H1 (cell line): Measurements from ENCODE around the gene CCSER2. TPM values are rescaled to one million over a fixed set of nuclear protein-coding genes. Genes with fewer than 3 reads are reported as not detected.

Experiments used
- CTCF ChIA-PET: fragments of 300-600 bp; sonication (Branson Sonifier 250); formaldehyde crosslinking; loops from one replicate; lab custom pipeline; 2021; ENCODE audit not compliant: partially characterized antibody; lab: Charles Lee
- POLR2A ChIA-PET: fragments of 300-600 bp; sonication (Branson Sonifier 250); formaldehyde crosslinking; loops from one replicate; lab custom pipeline; 2021; ENCODE audit warnings: inconsistent platforms; ENCODE audit not compliant: partially characterized antibody; lab: Charles Lee
- DNase-seq, 2 experiments: peaks; one replicate each; pipeline versions ENCODE4 v3.0.0 to v3.0.0-alpha.2; 2010 to 2022; ENCODE audit warnings: low spot score in 2 of 2, low read depth in 1 of 2, mixed read lengths in 1 of 2
- FAIRE-seq: peaks from 2 replicates; lab custom pipeline; 2011; peaks lifted over from hg19 to GRCh38; lab: Jason Lieb, UNC
- H2AFZ ChIP-seq: 2 replicates; pipeline ENCODE4 v1.8.1; 2012; ENCODE audit warnings: low read length, inconsistent platforms
- H2AK5ac ChIP-seq: 2 replicates; pipeline ENCODE4 v1.6.1; 2013; ENCODE audit warnings: low read depth, low read length
- H2BK120ac ChIP-seq: replicated peaks from 2 replicates; pipeline ENCODE3; 2013; ENCODE audit warnings: low read depth, low read length, inconsistent platforms
- H2BK12ac ChIP-seq: 2 replicates; pipeline ENCODE4 v1.6.1; 2013; ENCODE audit warnings: low read depth, low read length
- H2BK15ac ChIP-seq: 2 replicates; pipeline ENCODE4 v1.6.1; 2013; ENCODE audit warnings: low read length
- H2BK20ac ChIP-seq: 2 replicates; pipeline ENCODE4 v1.6.1; 2013; ENCODE audit warnings: low read length
- H2BK5ac ChIP-seq: 2 replicates; pipeline ENCODE4 v1.6.1; 2013; ENCODE audit warnings: low read depth, low read length
- H3K14ac ChIP-seq: 2 replicates; pipeline ENCODE4 v1.6.1; 2013; ENCODE audit warnings: inconsistent platforms; ENCODE audit not compliant: insufficient read length
- H3K18ac ChIP-seq: 2 replicates; pipeline ENCODE4 v1.6.1; 2013; ENCODE audit warnings: low read length; ENCODE audit errors: extremely low read depth
- H3K23ac ChIP-seq: 2 replicates; pipeline ENCODE4 v1.6.1; 2013; ENCODE audit warnings: inconsistent platforms; ENCODE audit not compliant: insufficient read length
- H3K23me2 ChIP-seq: 2 replicates; pipeline ENCODE4 v1.6.1; 2013; ENCODE audit warnings: low read depth, low read length
- H3K27ac ChIP-seq: 2 replicates; pipeline ENCODE4 v1.6.1; 2011; ENCODE audit warnings: low read depth, low read length, inconsistent platforms
- H3K27me3 ChIP-seq, 4 experiments: replicated peaks in 1 of 4; 1 replicate in 1 of 4; 2 replicates in 3 of 4; pipeline versions ENCODE4 v1.6.1 to v1.8.1; 2011 to 2013; ENCODE audit warnings: low read length in 3 of 4, mild to moderate bottlenecking in 3 of 4, inconsistent platforms in 2 of 4, mixed read lengths in 2 of 4, moderate library complexity in 1 of 4; ENCODE audit not compliant: control insufficient read depth in 3 of 4, insufficient read depth in 3 of 4; ENCODE audit errors: extremely low read depth in 1 of 4
- H3K36me3 ChIP-seq, 4 experiments: 2 replicates each; pipeline versions ENCODE4 v1.6.1 to v1.8.1; 2011 to 2013; ENCODE audit warnings: mild to moderate bottlenecking in 4 of 4, low read length in 3 of 4, moderate library complexity in 2 of 4, control low read depth in 1 of 4, inconsistent platforms in 1 of 4; ENCODE audit not compliant: insufficient read depth in 4 of 4, control insufficient read depth in 2 of 4
- H3K4ac ChIP-seq: replicated peaks from 2 replicates; pipeline ENCODE3; 2013; ENCODE audit warnings: low read length, low read depth, mixed read lengths, inconsistent platforms; ENCODE audit not compliant: insufficient read length
- H3K4me1 ChIP-seq, 4 experiments: replicated peaks in 1 of 4; 1 replicate in 1 of 4; 2 replicates in 3 of 4; pipeline versions ENCODE4 v1.6.1 to v1.8.1; 2011 to 2013; ENCODE audit warnings: low read length in 3 of 4, inconsistent platforms in 2 of 4, mixed read lengths in 1 of 4; ENCODE audit not compliant: insufficient read depth in 4 of 4, control insufficient read depth in 3 of 4
- H3K4me2 ChIP-seq, 2 experiments: 2 replicates each; pipeline versions ENCODE4 v1.6.1 to v1.8.1; 2011 to 2013; ENCODE audit warnings: low read depth in 2 of 2, low read length in 2 of 2, control low read depth in 1 of 2, inconsistent platforms in 1 of 2, mild to moderate bottlenecking in 1 of 2; ENCODE audit not compliant: insufficient read depth in 1 of 2
- H3K4me3 ChIP-seq, 4 experiments: fragments of 200-600, 300-600 bp in 1 of 4; sonication (generic), shearing (Covaris generic), sonication (Bioruptor Twin) in 1 of 4; 2 replicates each; pipeline versions ENCODE4 v1.5.1 to v1.8.1; 2011 to 2016; ENCODE audit warnings: low read length in 4 of 4, low read depth in 3 of 4, control low read depth in 2 of 4, inconsistent platforms in 2 of 4, mild to moderate bottlenecking in 2 of 4, mixed read lengths in 1 of 4, moderate library complexity in 1 of 4; ENCODE audit not compliant: insufficient read depth in 2 of 4; ENCODE audit errors: extremely low read depth in 1 of 4
- H3K56ac ChIP-seq: replicated peaks from 2 replicates; pipeline ENCODE3; 2013; ENCODE audit warnings: low read depth, mild to moderate bottlenecking, mixed read lengths, low read length, inconsistent platforms; ENCODE audit not compliant: insufficient read length
- H3K79me1 ChIP-seq: 2 replicates; pipeline ENCODE4 v1.6.1; 2013; ENCODE audit warnings: low read depth, low read length, control low read depth
- H3K79me2 ChIP-seq, 2 experiments: 2 replicates each; pipeline versions ENCODE4 v1.6.1 to v1.8.1; 2012 to 2013; ENCODE audit warnings: low read length in 2 of 2, mild to moderate bottlenecking in 2 of 2, inconsistent platforms in 1 of 2; ENCODE audit not compliant: insufficient read depth in 2 of 2, control insufficient read depth in 1 of 2
- H3K9ac ChIP-seq, 4 experiments: replicated peaks in 1 of 4; 1 replicate in 1 of 4; 2 replicates in 3 of 4; pipeline versions ENCODE4 v1.6.1 to v1.8.1; 2011 to 2013; ENCODE audit warnings: low read depth in 3 of 4, low read length in 3 of 4, control low read depth in 2 of 4, mild to moderate bottlenecking in 2 of 4, moderate library complexity in 2 of 4, inconsistent platforms in 1 of 4; ENCODE audit errors: extremely low read depth in 1 of 4
- H3K9me3 ChIP-seq, 2 experiments: 2 replicates each; pipeline versions ENCODE4 v1.6.1 to v1.8.1; 2012 to 2013; ENCODE audit warnings: mild to moderate bottlenecking in 2 of 2, moderate library complexity in 2 of 2, control low read depth in 1 of 2, inconsistent platforms in 1 of 2, low read depth in 1 of 2, low read length in 1 of 2, mixed read lengths in 1 of 2; ENCODE audit not compliant: insufficient read depth in 2 of 2
- H4K20me1 ChIP-seq, 2 experiments: replicated peaks in 1 of 2; 2 replicates each; pipeline versions ENCODE3 to v1.8.1; 2011 to 2013; ENCODE audit warnings: inconsistent platforms in 2 of 2, low read length in 2 of 2, mild to moderate bottlenecking in 1 of 2; ENCODE audit not compliant: insufficient read depth in 2 of 2, control insufficient read depth in 1 of 2
- H4K5ac ChIP-seq: 2 replicates; pipeline ENCODE4 v1.6.1; 2013; ENCODE audit warnings: low read length, low read depth, mixed read lengths, inconsistent platforms; ENCODE audit not compliant: insufficient read length
- H4K8ac ChIP-seq: 2 replicates; pipeline ENCODE4 v1.8.0; 2013; ENCODE audit warnings: mild to moderate bottlenecking, moderate library complexity, low read length, inconsistent platforms; ENCODE audit not compliant: insufficient read depth; ENCODE audit errors: extremely low read depth
- H4K91ac ChIP-seq: replicated peaks from 2 replicates; pipeline ENCODE3; 2013; ENCODE audit warnings: low read length, mixed read lengths, inconsistent platforms; ENCODE audit not compliant: insufficient read length
- HDAC6 ChIP-seq: IDR thresholded peaks from one replicate; pipeline ENCODE4 v1.7.1; 2012; ENCODE audit warnings: low read depth, mild to moderate bottlenecking, inconsistent platforms, low read length, moderate library complexity
- JUN ChIP-seq: IDR thresholded peaks from 2 replicates; pipeline ENCODE4 v1.6.1; 2011; ENCODE audit warnings: low read depth, mild to moderate bottlenecking, improper control_type of control experiment, low read length
- polyA plus RNA-seq, 7 experiments: library from polyadenylated mRNA; depleted of rRNA in 3 of 7; stranded (reverse) in 5 of 7; unstranded in 2 of 7; fragments of >200 nt in 5 of 7; fragments of 200-250 nt in 2 of 7; gene quantifications; 1 replicate in 5 of 7; 2 replicates in 1 of 7; 4 replicates in 1 of 7; pipeline versions ENCODE4 v1.2.1 to v1.2.3, GENCODE V29; 2011 to 2013; ENCODE audit warnings: missing spikeins in 2 of 7, mixed read lengths in 2 of 7
- total RNA-seq: library from RNA; stranded (reverse); fragmentation: NEBNext Ultra II Directional; extraction: Animal tissue kit (Norgen Biotek cat#: 25700); gene quantifications from 2 replicates; pipeline ENCODE4 v1.2.1, GENCODE V29; 2021

CCSER2 gene
- total and polyA plus RNA-seq, 2 of the 8 experiments (the other 6 are each of a cell fraction or from before 2014, with no cell fraction given), result 6.9 to 30.5 TPM

DNA sequence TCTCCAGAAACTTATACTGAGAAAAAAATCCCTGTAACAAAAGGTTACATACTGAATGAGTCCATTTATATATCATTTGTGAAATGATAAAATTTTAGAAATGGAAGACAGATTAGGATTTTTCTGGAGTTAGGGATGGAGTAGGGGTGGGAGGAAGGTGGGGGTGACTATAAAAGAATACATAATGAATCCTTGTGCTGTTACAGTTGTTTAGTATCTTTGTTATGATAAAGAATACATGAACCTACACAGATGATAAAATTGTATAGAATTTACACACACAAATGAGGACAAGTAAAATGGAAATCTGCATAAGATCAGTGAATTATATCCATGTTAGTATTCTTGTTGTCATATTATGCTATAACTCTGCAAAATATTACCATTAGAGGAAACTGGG lies 41.7 kb upstream of the CCSER2 start:
- Histone ChIP-seq H3K36me3 (no peaks in the 10 kb centered on the region; a peak in 1 of 8 replicates), H4K20me1 (no peaks in the 10 kb centered on the region), H3K56ac (no peak overlapping the region), H2BK15ac (no peak overlapping the region), H3K79me2 (no peaks in the 10 kb centered on the region), H2BK20ac (no peak overlapping the region), H3K14ac (no peak overlapping the region), H2AK5ac (no peak overlapping the region), H2BK12ac (no peak overlapping the region), H3K9me3 (no peaks in the 10 kb centered on the region), H2BK120ac (no peak overlapping the region), H2AFZ (no peak overlapping the region), H4K8ac (no peak overlapping the region), H3K23ac (no peak overlapping the region), H3K4ac (no peak overlapping the region), H3K9ac (no peak overlapping the region), H3K18ac (no peak overlapping the region), H4K5ac (no peak overlapping the region), H4K91ac (no peak overlapping the region), H3K4me3 (no peak overlapping the region), H3K27me3 (no peaks in the 10 kb centered on the region), H3K4me1 (no peaks in the 10 kb centered on the region), H3K79me1 (no peaks in the 10 kb centered on the region), H3K27ac (no peak overlapping the region), H3K4me2 (no peak overlapping the region), H3K23me2 (no peaks in the 10 kb centered on the region), H2BK5ac (no peak overlapping the region)
- TF ChIP-seq JUN (no peak), HDAC6 (no peak)
- ChIA-PET CTCF (interaction anchor here (1.4 to 1.8 kb wide), 2 partner anchors 19 to 22 kb away, joined by 3 to 5 read pairs; no protein-coding TSS in a partner anchor), POLR2A (no interaction called here)
- FAIRE-seq (no peak), DNase-seq (no peak)
